PFSK-1 (cell line): Measurements from ENCODE around the gene CNTNAP2.

Experiments used
- POLR2AphosphoS5 ChIP-seq: IDR thresholded peaks from 2 replicates; pipeline ENCODE4 v1.6.1; 2012; ENCODE audit warnings: low read depth, mild to moderate bottlenecking, control low read depth, low read length, moderate library complexity
- REST ChIP-seq, 2 experiments: IDR thresholded peaks; 2 replicates each; pipeline versions ENCODE4 v1.6.1 to v1.8.0; 2011 to 2012; ENCODE audit warnings: low read depth in 2 of 2, low read length in 2 of 2, control low read depth in 1 of 2, inconsistent platforms in 1 of 2, mild to moderate bottlenecking in 1 of 2, moderate library complexity in 1 of 2; ENCODE audit not compliant: insufficient read depth in 1 of 2
- TAF1 ChIP-seq: IDR thresholded peaks from 2 replicates; pipeline ENCODE4 v1.6.1; 2012; ENCODE audit warnings: low read length, control low read depth, borderline replicate concordance; ENCODE audit not compliant: insufficient read depth

- TF ChIP-seq POLR2AphosphoS5 (no peak), TAF1 (no peak), REST (IDR thresholded peaks at IDR 0.05; ENCODE audit: insufficient read depth in 1 of 2, low read depth in 2 of 2, low read length in 2 of 2) (no peak)
These were observed 69.2 kb downstream of the CNTNAP2 start for GRCh38 chr7:146185844-146186243.
